ENCODE measurements around the gene ITIH4. TPM values are rescaled to one million over a fixed set of nuclear protein-coding genes. Genes with fewer than 3 reads are reported as not detected.

The ITIH4 gene
- total RNA-seq, 1 donor from 2014 or later = 5.9 TPM

DNA sequence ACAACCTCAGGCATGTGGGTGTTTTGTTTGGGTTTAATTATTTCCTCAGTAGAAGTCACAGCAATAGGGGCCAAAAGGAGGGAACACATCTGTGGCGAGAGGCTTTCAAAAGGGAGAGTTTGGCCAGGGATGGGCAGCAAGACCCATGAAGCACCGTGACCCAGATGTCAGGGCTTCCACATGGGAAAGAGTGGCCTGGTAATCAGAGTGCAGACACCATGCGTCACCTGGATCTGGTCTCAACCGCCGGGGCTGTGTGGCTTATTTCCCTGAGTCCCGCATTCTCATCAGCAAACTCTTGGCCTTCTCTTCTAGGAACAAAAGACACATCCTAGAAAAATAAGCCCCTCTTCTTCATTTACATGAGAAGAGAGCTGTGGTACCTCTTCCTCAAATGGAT, 16.8 kb upstream of the ITIH4 start:
- no peak overlapping the region for H3K27ac ChIP-seq
- H3K9me3 ChIP-seq = no peaks in the 10 kb centered on the region
- intact Hi-C loops (cut with DNase I) = loop anchor here (5.0 kb wide), 1 partner anchor 45 kb away; no protein-coding TSS in a partner anchor
- H3K36me3 ChIP-seq = peaks cover 0 to 30% of the 10 kb centered on the region in 2 donors
- H3K27me3 ChIP-seq = no peaks in the 10 kb centered on the region
- no peak overlapping the region for H3K4me3 ChIP-seq
- DNase-seq (ENCODE audit: extremely low spot score in 2 of 2) = no peak
- peaks cover 36% of the 10 kb centered on the region for H3K4me1 ChIP-seq
- TF ChIP-seq POLR2AphosphoS5 (IDR thresholded peaks at IDR 0.05; ENCODE audit: insufficient read depth in 1 of 2, low read depth in 1 of 2) (no peak), POLR2A (IDR thresholded peaks at IDR 0.05) (no peak)
- TF ChIP-seq, protein P1, sequence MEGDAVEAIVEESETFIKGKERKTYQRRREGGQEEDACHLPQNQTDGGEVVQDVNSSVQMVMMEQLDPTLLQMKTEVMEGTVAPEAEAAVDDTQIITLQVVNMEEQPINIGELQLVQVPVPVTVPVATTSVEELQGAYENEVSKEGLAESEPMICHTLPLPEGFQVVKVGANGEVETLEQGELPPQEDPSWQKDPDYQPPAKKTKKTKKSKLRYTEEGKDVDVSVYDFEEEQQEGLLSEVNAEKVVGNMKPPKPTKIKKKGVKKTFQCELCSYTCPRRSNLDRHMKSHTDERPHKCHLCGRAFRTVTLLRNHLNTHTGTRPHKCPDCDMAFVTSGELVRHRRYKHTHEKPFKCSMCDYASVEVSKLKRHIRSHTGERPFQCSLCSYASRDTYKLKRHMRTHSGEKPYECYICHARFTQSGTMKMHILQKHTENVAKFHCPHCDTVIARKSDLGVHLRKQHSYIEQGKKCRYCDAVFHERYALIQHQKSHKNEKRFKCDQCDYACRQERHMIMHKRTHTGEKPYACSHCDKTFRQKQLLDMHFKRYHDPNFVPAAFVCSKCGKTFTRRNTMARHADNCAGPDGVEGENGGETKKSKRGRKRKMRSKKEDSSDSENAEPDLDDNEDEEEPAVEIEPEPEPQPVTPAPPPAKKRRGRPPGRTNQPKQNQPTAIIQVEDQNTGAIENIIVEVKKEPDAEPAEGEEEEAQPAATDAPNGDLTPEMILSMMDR (IDR thresholded peaks at IDR 0.05) = no peak

DNA sequence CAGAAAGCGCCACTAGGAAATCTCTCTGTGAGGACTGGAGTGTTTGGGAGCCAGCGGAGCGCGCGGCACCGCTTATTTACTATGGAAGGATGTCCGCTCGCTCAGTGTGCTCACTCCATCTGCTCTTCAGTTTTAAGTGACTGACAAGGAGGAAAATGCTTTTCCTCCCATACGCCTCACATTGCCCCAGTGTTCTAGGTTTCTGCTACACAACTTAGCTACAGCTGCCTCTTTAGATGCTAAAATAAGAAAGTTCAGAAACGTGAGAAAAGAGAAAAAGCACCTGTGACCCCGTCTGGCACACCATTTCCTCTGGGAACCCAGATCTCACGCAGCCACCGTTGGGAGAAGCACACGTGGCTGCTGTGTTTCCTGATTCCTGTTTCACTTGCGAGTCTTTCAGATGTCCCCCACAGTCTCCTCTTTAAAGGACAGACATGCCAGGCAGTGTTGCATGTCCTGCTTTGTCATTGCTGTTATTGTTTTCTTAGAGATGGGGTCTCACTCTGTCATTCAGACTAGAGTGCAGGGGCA, 16.0 kb upstream of the ITIH4 start:
- intact Hi-C loops (cut with DNase I) = loop anchor here (5.0 kb wide), 1 partner anchor 46 kb away; no protein-coding TSS in a partner anchor

DNA sequence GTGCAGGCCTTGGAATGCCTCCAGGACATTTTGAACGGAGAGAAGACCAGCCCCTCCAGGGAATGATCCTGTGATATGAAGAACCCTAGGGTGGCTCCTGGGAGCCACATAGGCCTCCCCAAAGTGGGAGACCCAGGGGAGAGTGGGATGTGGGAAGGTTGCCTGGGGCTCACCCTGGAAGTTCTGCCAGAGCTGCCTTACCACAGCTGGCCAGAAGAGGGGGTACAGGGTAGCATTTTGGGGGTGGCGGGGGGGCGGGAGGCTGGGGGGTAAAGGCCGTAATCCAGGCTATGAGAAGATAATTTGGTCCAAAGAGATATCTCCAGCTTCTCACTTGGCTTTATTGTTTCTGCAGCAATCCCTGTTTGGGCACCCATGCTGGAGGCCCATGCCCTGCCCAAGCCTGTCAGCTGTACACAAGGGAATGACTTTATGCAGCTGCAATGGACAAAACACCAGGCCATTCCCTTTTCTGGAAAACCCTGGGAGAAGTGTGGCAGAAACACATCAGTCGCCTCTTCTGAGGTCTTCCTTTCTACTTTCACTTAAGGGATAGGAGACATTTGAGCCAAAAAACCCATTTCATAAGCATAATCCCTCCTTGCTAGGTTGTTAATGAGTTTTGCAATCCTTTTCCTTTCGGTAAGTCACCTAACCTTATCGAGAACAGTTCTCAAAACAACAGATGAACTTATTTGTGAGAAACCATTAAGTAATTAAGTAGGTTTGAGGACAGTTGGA, 15.4 kb upstream of the ITIH4 start:
- H3K4me3 ChIP-seq = no peak overlapping the region
- peak overlapping the region; percentile 90 for H3K27ac ChIP-seq
- H3K9me3 ChIP-seq = no peaks in the 10 kb centered on the region
- intact Hi-C loops (cut with DNase I) = loop anchor here (5.0 kb wide), 1 partner anchor 46 kb away; no protein-coding TSS in a partner anchor
- TF ChIP-seq POLR2AphosphoS5 (IDR thresholded peaks at IDR 0.05; ENCODE audit: insufficient read depth in 1 of 2, low read depth in 1 of 2) (no peak), POLR2A (IDR thresholded peaks at IDR 0.05) (no peak)
- TF ChIP-seq, protein P1 (IDR thresholded peaks at IDR 0.05) = no peak
- peaks cover 0 to 36% of the 10 kb centered on the region in 2 donors for H3K36me3 ChIP-seq
- H3K4me1 ChIP-seq = peaks cover 36% of the 10 kb centered on the region
- DNase-seq (ENCODE audit: extremely low spot score in 2 of 2) = no peak
- H3K27me3 ChIP-seq = no peaks in the 10 kb centered on the region

More for the DNA sequence above, 16.0 kb upstream of the ITIH4 start:
- Histone ChIP-seq H3K27me3 (no peaks in the 10 kb centered on the region), H3K9me3 (no peaks in the 10 kb centered on the region), H3K36me3 (peaks cover 0 to 34% of the 10 kb centered on the region in 2 donors), H3K4me1 (peaks cover 36% of the 10 kb centered on the region), H3K4me3 (no peak overlapping the region), H3K27ac (peak overlapping the region; percentile 90)
- TF ChIP-seq POLR2A (IDR thresholded peaks at IDR 0.05) (no peak), POLR2AphosphoS5 (IDR thresholded peaks at IDR 0.05; ENCODE audit: insufficient read depth in 1 of 2, low read depth in 1 of 2) (no peak)
- TF ChIP-seq, protein P1 (IDR thresholded peaks at IDR 0.05) = no peak
- DNase-seq (ENCODE audit: extremely low spot score in 2 of 2) = no peak

DNA sequence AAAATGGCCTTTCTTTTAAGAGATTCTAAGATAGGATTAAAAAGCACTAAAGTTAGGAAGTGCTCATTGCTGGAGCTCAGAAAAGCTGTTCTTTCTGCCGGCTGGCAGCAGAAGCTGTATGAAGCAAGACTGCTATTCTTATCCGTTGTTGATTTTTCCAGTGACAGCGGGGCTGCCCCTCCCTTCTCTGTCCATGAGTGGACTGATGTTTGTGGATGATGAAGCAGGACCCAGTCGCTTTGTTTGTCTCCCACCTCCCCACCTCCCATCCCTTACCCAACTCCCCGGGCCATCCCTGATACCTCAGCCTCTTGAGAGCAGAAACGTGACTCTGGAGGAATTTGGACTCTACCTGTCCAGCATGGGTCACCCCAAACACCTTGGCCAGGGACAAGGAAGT, 14.7 kb upstream of the ITIH4 start:
- no peaks in the 10 kb centered on the region for H3K27me3 ChIP-seq
- H3K9me3 ChIP-seq = no peaks in the 10 kb centered on the region
- peaks cover 0 to 36% of the 10 kb centered on the region in 2 donors for H3K36me3 ChIP-seq
- peaks cover 36% of the 10 kb centered on the region for H3K4me1 ChIP-seq
- DNase-seq (ENCODE audit: extremely low spot score in 2 of 2) = no peak
- peak overlapping the region; percentile 90 for H3K27ac ChIP-seq
- H3K4me3 ChIP-seq = no peak overlapping the region
- intact Hi-C loops (cut with DNase I) = loop anchor here (5.0 kb wide), 1 partner anchor 47 kb away; no protein-coding TSS in a partner anchor
- TF ChIP-seq POLR2AphosphoS5 (IDR thresholded peaks at IDR 0.05; ENCODE audit: insufficient read depth in 1 of 2, low read depth in 1 of 2) = peak in 1 of 2 donors; percentile 66
- TF ChIP-seq, protein P1 (IDR thresholded peaks at IDR 0.05) = no peak
